HG03135 (cell line): ENCODE results near the gene LOC128125822.
"Not testable (repeated sequence)": the region's sequence is repeated elsewhere in the genome, so short reads cannot be mapped to it uniquely, and the experiment has no call there.

Source experiments
- ATAC-seq: cut with Tn5 transposase; IDR thresholded peaks from one replicate; pipeline ENCODE4 v1.9.1; 2021; ENCODE audit warnings: mild to moderate bottlenecking, moderate library complexity; ENCODE audit not compliant: unreplicated experiment

Gene LOC128125822

GRCh38 chr6:63572044-63572746, at the start of gene LOC128125822, which contains the start of gene PTP4A1:
Gene LOC128125822 (plus strand): TSS chr6:63572480.
Gene PTP4A1 (plus strand): TSS chr6:63572480. CDS start chr6:63576881, 4,401 bp downstream.
- ATAC-seq, result peak; percentile 92

GRCh38 chr6:63522911-63523287, 49.4 kb upstream of the LOC128125822 start:
- ATAC-seq, result not testable (repeated sequence)

GRCh38 chr6:63523630-63524029, 48.6 kb upstream of the LOC128125822 start:
- ATAC-seq, result no peak

GRCh38 chr6:63525186-63525878, 46.9 kb upstream of the LOC128125822 start:
- ATAC-seq, result no peak

- ATAC-seq, result no peak
Measured at GRCh38 chr6:63526931-63527330, 45.3 kb upstream of the LOC128125822 start.

- ATAC-seq, result no peak
Measured at GRCh38 chr6:63527658-63528514, 44.4 kb upstream of the LOC128125822 start.

- no peak for ATAC-seq
Measured at GRCh38 chr6:63529498-63529897, 42.8 kb upstream of the LOC128125822 start.

- no peak for ATAC-seq
Measured at GRCh38 chr6:63530182-63530581, 42.1 kb upstream of the LOC128125822 start.

GRCh38 chr6:63530991-63531390, 41.3 kb upstream of the LOC128125822 start:
- no peak for ATAC-seq

GRCh38 chr6:63533026-63533425, 39.3 kb upstream of the LOC128125822 start:
- ATAC-seq, result no peak

GRCh38 chr6:63533952-63534351, 38.3 kb upstream of the LOC128125822 start:
- ATAC-seq, result no peak

- no peak for ATAC-seq
Measured at GRCh38 chr6:63537201-63537958, 34.9 kb upstream of the LOC128125822 start.

GRCh38 chr6:63537959-63538300, 34.4 kb upstream of the LOC128125822 start:
- ATAC-seq, result no peak

GRCh38 chr6:63538550-63538949, 33.7 kb upstream of the LOC128125822 start:
- no peak for ATAC-seq

GRCh38 chr6:63543001-63543400, 29.3 kb upstream of the LOC128125822 start:
- no peak for ATAC-seq

- no peak for ATAC-seq
Measured at GRCh38 chr6:63543982-63544381, 28.3 kb upstream of the LOC128125822 start.

GRCh38 chr6:63546236-63546635, 26.0 kb upstream of the LOC128125822 start:
- ATAC-seq, result no peak

- no peak for ATAC-seq
Measured at GRCh38 chr6:63546697-63547096, 25.6 kb upstream of the LOC128125822 start.

GRCh38 chr6:63549076-63549475, 23.2 kb upstream of the LOC128125822 start:
- ATAC-seq, result no peak

- ATAC-seq, result peak; percentile 99
Measured at GRCh38 chr6:63553208-63553607, 19.1 kb upstream of the LOC128125822 start.

- ATAC-seq, result no peak
Measured at GRCh38 chr6:63553900-63554299, 18.4 kb upstream of the LOC128125822 start.
